Measurements from ENCODE around the gene DTWD2.
"Not testable (repeated sequence)": the region's sequence is repeated elsewhere in the genome, so short reads cannot be mapped to it uniquely, and the experiment has no call there.

Gene DTWD2

GRCh38 chr5:119010206-119010605 lies 21.9 kb upstream of the DTWD2 start:
- H3K4me3 ChIP-seq (ENCODE audit: low read depth, low read length), result no peak overlapping the region
- TF ChIP-seq POLR2A (IDR thresholded peaks at IDR 0.05; ENCODE audit: extremely low read depth, insufficient read length) (no peak), MYC (IDR thresholded peaks at IDR 0.05; ENCODE audit: low read depth, low read length) (no peak), CTCF (IDR thresholded peaks at IDR 0.05; ENCODE audit: low read depth, low read length) (no peak), MAX (IDR thresholded peaks at IDR 0.05; ENCODE audit: low read depth, low read length) (no peak)
- DNase-seq (ENCODE audit: low read depth), result no peak

- no peak for DNase-seq (ENCODE audit: low read depth)
- H3K4me3 ChIP-seq (ENCODE audit: low read depth, low read length), result no peak overlapping the region
- TF ChIP-seq MYC (IDR thresholded peaks at IDR 0.05; ENCODE audit: low read depth, low read length) (no peak), POLR2A (IDR thresholded peaks at IDR 0.05; ENCODE audit: extremely low read depth, insufficient read length) (no peak), MAX (IDR thresholded peaks at IDR 0.05; ENCODE audit: low read depth, low read length) (no peak), CTCF (IDR thresholded peaks at IDR 0.05; ENCODE audit: low read depth, low read length) (no peak)
These were observed 20.8 kb upstream of the DTWD2 start for GRCh38 chr5:119009131-119009530.

GRCh38 chr5:118999696-119000095 lies 11.3 kb upstream of the DTWD2 start:
- TF ChIP-seq MAX (IDR thresholded peaks at IDR 0.05; ENCODE audit: low read depth, low read length), result no peak
- TF ChIP-seq CTCF (IDR thresholded peaks at IDR 0.05; ENCODE audit: low read depth, low read length), result no peak
- TF ChIP-seq POLR2A (IDR thresholded peaks at IDR 0.05; ENCODE audit: extremely low read depth, insufficient read length), result no peak
- no peak for TF ChIP-seq MYC (IDR thresholded peaks at IDR 0.05; ENCODE audit: low read depth, low read length)
- no peak for DNase-seq (ENCODE audit: low read depth)
- H3K4me3 ChIP-seq (ENCODE audit: low read depth, low read length), result no peak overlapping the region

GRCh38 chr5:118998861-118999260 lies 10.5 kb upstream of the DTWD2 start:
- H3K4me3 ChIP-seq (ENCODE audit: low read depth, low read length); DNase-seq (ENCODE audit: low read depth): not testable (repeated sequence)

- no peak overlapping the region for H3K4me3 ChIP-seq (ENCODE audit: low read depth, low read length)
- no peak for TF ChIP-seq POLR2A (IDR thresholded peaks at IDR 0.05; ENCODE audit: extremely low read depth, insufficient read length)
- no peak for TF ChIP-seq MYC (IDR thresholded peaks at IDR 0.05; ENCODE audit: low read depth, low read length)
- no peak for TF ChIP-seq MAX (IDR thresholded peaks at IDR 0.05; ENCODE audit: low read depth, low read length)
- no peak for TF ChIP-seq CTCF (IDR thresholded peaks at IDR 0.05; ENCODE audit: low read depth, low read length)
- DNase-seq (ENCODE audit: low read depth), result no peak
These were observed 7.8 kb upstream of the DTWD2 start for GRCh38 chr5:118996098-118996497.

- H3K4me3 ChIP-seq (ENCODE audit: low read depth, low read length), result no peak overlapping the region
- no peak for DNase-seq (ENCODE audit: low read depth)
- TF ChIP-seq POLR2A (IDR thresholded peaks at IDR 0.05; ENCODE audit: extremely low read depth, insufficient read length), result no peak
- no peak for TF ChIP-seq MYC (IDR thresholded peaks at IDR 0.05; ENCODE audit: low read depth, low read length)
- TF ChIP-seq MAX (IDR thresholded peaks at IDR 0.05; ENCODE audit: low read depth, low read length), result no peak
- TF ChIP-seq CTCF (IDR thresholded peaks at IDR 0.05; ENCODE audit: low read depth, low read length), result no peak
These were observed 6.2 kb upstream of the DTWD2 start for GRCh38 chr5:118994595-118994994.

- not testable (repeated sequence) for H3K4me3 ChIP-seq (ENCODE audit: low read depth, low read length); DNase-seq (ENCODE audit: low read depth)
These were observed 4.8 kb upstream of the DTWD2 start for GRCh38 chr5:118993118-118993517.

- not testable (repeated sequence) for H3K4me3 ChIP-seq (ENCODE audit: low read depth, low read length); DNase-seq (ENCODE audit: low read depth)
These were observed 3.7 kb upstream of the DTWD2 start for GRCh38 chr5:118992055-118992454.
